ENCODE data around the gene SUSD1.

Gene SUSD1

GRCh38 chr9:112044881-112045280 lies 130.2 kb downstream of the SUSD1 start:
- H3K4me3 ChIP-seq (ENCODE audit: low read depth, low read length): no peak overlapping the region

GRCh38 chr9:112044186-112044585 lies 130.9 kb downstream of the SUSD1 start:
- H3K4me3 ChIP-seq (ENCODE audit: low read depth, low read length): no peak overlapping the region

- H3K4me3 ChIP-seq (ENCODE audit: low read depth, low read length): no peak overlapping the region
Observed at GRCh38 chr9:112043423-112043822, 131.7 kb downstream of the SUSD1 start.

- H3K4me3 ChIP-seq (ENCODE audit: low read depth, low read length): no peak overlapping the region
Observed at GRCh38 chr9:112042769-112043168, 132.3 kb downstream of the SUSD1 start.

DNA sequence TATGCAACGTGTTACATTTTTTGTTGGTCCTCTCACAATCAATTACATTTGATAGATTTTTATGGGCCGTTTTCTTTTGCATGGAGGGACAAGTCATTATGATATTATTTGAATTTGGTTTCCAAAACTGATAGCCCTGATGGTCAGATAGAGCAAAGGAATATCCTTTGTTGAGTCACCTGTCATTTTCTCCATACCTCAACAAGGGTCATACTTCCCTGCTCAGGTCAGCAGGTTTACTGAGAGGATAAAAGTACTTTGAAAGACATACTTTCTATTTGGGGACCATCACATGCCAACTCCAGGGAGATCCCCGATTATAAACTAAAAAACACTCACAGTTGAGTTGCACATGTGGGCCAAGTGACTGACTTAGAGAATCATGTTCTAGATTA lies 132.9 kb downstream of the SUSD1 start:
- H3K4me3 ChIP-seq (ENCODE audit: low read depth, low read length): no peak overlapping the region

GRCh38 chr9:112041536-112042243 lies 133.4 kb downstream of the SUSD1 start:
- H3K4me3 ChIP-seq (ENCODE audit: low read depth, low read length): no peak overlapping the region

GRCh38 chr9:112041199-112041535 lies 133.9 kb downstream of the SUSD1 start:
- H3K4me3 ChIP-seq (ENCODE audit: low read depth, low read length): no peak overlapping the region

GRCh38 chr9:112038017-112038408 lies 137.1 kb downstream of the SUSD1 start:
- no peak overlapping the region for H3K4me3 ChIP-seq (ENCODE audit: low read depth, low read length)

DNA sequence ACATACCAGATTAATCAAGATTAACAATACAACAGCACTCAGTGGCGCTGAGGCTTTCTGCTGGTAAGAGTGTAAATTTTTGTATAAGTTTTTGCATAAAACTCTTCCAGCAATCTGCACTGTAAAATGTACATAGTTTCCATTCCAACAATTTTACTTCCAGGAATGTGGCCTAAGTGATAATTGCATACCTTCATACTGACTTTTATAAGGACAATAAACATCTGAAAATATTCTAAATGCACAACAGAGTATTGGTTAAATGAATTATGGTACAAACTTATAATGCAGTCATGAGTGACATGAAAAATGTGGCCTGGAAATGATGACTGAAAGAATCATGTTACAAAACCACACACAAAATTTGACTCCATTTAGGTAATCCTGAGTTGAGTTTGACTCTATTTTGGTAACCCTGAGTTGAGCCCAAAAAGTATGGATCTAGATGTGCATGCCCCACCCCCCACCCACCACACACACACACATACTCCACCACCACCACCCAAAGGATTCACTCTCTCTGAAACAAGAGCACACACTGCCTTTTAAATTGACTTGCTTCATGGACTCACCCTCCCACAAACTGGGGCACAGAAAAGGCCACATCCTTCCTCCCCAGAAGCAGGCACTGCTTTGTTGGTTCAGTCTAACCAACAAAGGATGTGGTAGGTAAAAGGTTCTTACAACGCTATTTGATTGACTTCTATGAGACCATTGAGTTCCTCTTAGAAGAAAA lies 137.6 kb downstream of the SUSD1 start:
- no peak overlapping the region for H3K4me3 ChIP-seq (ENCODE audit: low read depth, low read length)

GRCh38 chr9:112035166-112035826 lies 139.8 kb downstream of the SUSD1 start:
- no peak overlapping the region for H3K4me3 ChIP-seq (ENCODE audit: low read depth, low read length)

GRCh38 chr9:112034216-112034611 lies 140.9 kb downstream of the SUSD1 start:
- H3K4me3 ChIP-seq (ENCODE audit: low read depth, low read length): no peak overlapping the region

- no peak overlapping the region for H3K4me3 ChIP-seq (ENCODE audit: low read depth, low read length)
Observed at GRCh38 chr9:112033237-112034215, 141.6 kb downstream of the SUSD1 start.

GRCh38 chr9:112032743-112033142 lies 142.4 kb downstream of the SUSD1 start:
- H3K4me3 ChIP-seq (ENCODE audit: low read depth, low read length): no peak overlapping the region

DNA sequence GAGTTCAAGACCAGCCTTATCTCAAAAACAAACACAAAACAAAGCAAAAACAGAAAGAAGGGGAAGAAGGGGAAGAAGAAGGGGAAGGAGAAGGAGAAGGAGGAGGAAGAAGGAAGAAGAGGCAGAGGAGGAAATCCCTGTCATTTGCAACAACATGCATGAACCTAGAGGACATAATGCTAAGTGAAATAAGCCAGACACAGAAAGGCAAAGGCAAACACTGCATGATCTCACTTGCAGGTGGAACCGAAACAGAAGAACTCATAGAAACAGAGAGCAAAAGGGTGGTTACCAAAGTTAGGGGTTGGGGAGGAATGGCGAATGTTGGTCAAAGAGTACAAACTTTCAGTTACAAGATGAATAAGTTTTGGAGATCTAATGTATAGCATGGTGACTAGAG lies 143.1 kb downstream of the SUSD1 start:
- no peak overlapping the region for H3K4me3 ChIP-seq (ENCODE audit: low read depth, low read length)

DNA sequence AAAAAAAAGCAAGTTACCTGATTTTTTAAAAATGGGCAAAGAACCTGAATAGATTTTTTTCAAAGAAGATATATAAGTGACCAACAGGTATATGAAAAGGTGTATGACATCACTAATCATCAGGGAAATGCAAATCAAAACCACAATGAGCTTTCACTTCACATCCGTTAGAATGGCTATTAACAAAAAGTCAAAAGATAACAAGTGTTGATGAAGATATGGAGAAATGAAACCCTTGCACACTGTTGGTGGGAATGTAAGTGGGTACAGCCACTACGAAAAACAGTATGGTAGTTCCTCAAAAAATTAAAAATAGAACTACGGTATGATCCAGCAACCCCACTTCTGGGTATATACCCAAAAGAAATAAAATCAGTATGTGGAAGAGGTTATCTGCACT lies 143.7 kb downstream of the SUSD1 start:
- H3K4me3 ChIP-seq (ENCODE audit: low read depth, low read length): no peak overlapping the region

GRCh38 chr9:112029921-112030444 lies 145.1 kb downstream of the SUSD1 start:
- no peak overlapping the region for H3K4me3 ChIP-seq (ENCODE audit: low read depth, low read length)

- no peak overlapping the region for H3K4me3 ChIP-seq (ENCODE audit: low read depth, low read length)
Observed at GRCh38 chr9:112028242-112029221, 146.6 kb downstream of the SUSD1 start.

DNA sequence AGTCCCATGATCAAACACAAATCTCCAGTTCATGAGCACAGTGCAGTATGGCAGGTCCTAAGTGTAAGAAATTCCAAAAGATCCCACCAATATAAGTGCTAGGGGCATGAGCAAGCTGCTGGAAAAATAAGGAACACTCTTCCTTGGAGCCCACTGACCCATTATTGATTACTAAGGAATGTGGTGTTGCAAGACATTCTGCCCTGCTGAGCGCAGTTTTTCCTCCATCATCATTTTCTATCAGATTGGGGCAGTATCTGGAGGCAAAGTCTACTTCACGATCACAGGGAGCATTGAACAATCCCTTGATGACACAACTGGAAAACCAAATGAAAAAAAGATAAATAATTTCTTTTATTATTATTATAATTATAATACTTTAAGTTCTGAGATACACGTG lies 149.2 kb downstream of the SUSD1 start:
- no peak overlapping the region for H3K4me3 ChIP-seq (ENCODE audit: low read depth, low read length)

GRCh38 chr9:112021742-112022141 lies 153.4 kb downstream of the SUSD1 start:
- H3K4me3 ChIP-seq (ENCODE audit: low read depth, low read length): no peak overlapping the region

Data from iPS-11a (cell line).